ENCODE measurements around the gene MATN4.

DNA sequence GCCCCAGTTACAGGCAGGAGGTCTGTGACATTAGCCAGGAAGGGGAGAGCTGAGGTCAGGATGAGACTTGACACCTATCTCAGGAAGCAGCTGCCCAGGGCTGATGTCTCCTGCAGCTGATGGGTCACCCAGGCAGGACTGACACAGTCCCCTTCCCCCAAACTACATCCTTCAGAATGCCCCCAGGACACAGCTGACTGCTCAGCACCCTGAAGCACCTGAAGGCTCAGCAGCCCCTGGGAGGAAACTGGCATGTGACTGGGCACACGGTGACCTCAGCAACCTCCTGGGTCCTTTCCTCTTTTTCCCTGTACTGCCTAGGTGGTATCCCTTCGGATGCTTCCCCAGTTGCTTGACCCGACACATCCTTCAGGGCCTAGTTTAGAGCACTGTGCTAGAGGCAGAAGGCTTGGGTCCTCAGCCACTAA lies 38.2 kb upstream of the MATN4 start:
- TF ChIP-seq, protein P1, sequence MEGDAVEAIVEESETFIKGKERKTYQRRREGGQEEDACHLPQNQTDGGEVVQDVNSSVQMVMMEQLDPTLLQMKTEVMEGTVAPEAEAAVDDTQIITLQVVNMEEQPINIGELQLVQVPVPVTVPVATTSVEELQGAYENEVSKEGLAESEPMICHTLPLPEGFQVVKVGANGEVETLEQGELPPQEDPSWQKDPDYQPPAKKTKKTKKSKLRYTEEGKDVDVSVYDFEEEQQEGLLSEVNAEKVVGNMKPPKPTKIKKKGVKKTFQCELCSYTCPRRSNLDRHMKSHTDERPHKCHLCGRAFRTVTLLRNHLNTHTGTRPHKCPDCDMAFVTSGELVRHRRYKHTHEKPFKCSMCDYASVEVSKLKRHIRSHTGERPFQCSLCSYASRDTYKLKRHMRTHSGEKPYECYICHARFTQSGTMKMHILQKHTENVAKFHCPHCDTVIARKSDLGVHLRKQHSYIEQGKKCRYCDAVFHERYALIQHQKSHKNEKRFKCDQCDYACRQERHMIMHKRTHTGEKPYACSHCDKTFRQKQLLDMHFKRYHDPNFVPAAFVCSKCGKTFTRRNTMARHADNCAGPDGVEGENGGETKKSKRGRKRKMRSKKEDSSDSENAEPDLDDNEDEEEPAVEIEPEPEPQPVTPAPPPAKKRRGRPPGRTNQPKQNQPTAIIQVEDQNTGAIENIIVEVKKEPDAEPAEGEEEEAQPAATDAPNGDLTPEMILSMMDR (IDR thresholded peaks at IDR 0.05; ENCODE audit: borderline replicate concordance, extremely low read depth, low read length, poor library complexity, severe bottlenecking): no peak
- TF ChIP-seq EZH2 (IDR thresholded peaks at IDR 0.05; ENCODE audit: borderline replicate concordance, low read depth, low read length, severe bottlenecking): no peak
